SK-N-SH (cell line): ENCODE data around the gene EHD3. TPM values are rescaled to one million over a fixed set of nuclear protein-coding genes. Genes with fewer than 3 reads are reported as not detected.

Experiments
- CTCF ChIA-PET: fragments of 300-600, 350-600 bp; formaldehyde crosslinking; extraction: SDS; loops from one replicate; lab custom pipeline; 2021; lab: Yijun Ruan, JAX
- POLR2A ChIA-PET: fragments of 350-600 bp; sonication (Branson Sonifier 250); formaldehyde crosslinking; extraction: SDS; loops from one replicate; lab custom pipeline; 2020; ENCODE audit warnings: antibody characterized with exemption, inconsistent platforms; lab: Yijun Ruan, JAX
- DNase-seq: peaks from one replicate; pipeline ENCODE4 v3.0.0; 2012
- H2AFZ ChIP-seq: fragments of 200-600 bp; sonication (generic); 2 replicates; pipeline ENCODE4 v1.8.1; 2016; ENCODE audit warnings: antibody characterized with exemption, mild to moderate bottlenecking, low read depth
- H3F3A ChIP-seq: fragments of 200-600 bp; sonication (generic); replicated peaks from 2 replicates; pipeline ENCODE3; 2016; ENCODE audit warnings: antibody characterized with exemption, mild to moderate bottlenecking; ENCODE audit not compliant: insufficient read depth
- H3K27ac ChIP-seq, 2 experiments: fragments of 200-500 bp in 1 of 2; fragments of 200-600 bp in 1 of 2; sonication (Bioruptor generic) in 1 of 2; sonication (generic), shearing (Covaris generic) in 1 of 2; 2 replicates each; pipeline versions ENCODE4 v1.5.1 to v1.6.1; 2014 to 2016; ENCODE audit warnings: low read depth in 2 of 2, inconsistent platforms in 1 of 2, low read length in 1 of 2, mild to moderate bottlenecking in 1 of 2, mixed read lengths in 1 of 2
- H3K27me3 ChIP-seq: fragments of 200-600 bp; sonication (generic), shearing (Covaris generic); 2 replicates; pipeline ENCODE4 v1.6.1; 2016; ENCODE audit warnings: mixed run types; ENCODE audit not compliant: insufficient read depth
- H3K36me3 ChIP-seq, 2 experiments: fragments of 200-500 bp in 1 of 2; fragments of 200-600 bp in 1 of 2; sonication (Bioruptor generic) in 1 of 2; sonication (generic) in 1 of 2; replicated peaks in 1 of 2; 2 replicates each; pipeline versions ENCODE3 to v1.5.1; 2014 to 2016; ENCODE audit warnings: low read length in 1 of 2, mild to moderate bottlenecking in 1 of 2; ENCODE audit not compliant: insufficient read depth in 2 of 2, control insufficient read depth in 1 of 2
- H3K4me1 ChIP-seq, 2 experiments: fragments of 200-500 bp in 1 of 2; fragments of 200-600 bp in 1 of 2; sonication (Bioruptor generic) in 1 of 2; sonication (generic), shearing (Covaris generic) in 1 of 2; 2 replicates each; pipeline versions ENCODE4 v1.5.1 to v1.6.1; 2014 to 2016; ENCODE audit warnings: low read depth in 1 of 2, low read length in 1 of 2, mixed run types in 1 of 2; ENCODE audit not compliant: insufficient read depth in 2 of 2, control insufficient read depth in 1 of 2
- H3K4me2 ChIP-seq: fragments of 200-600 bp; sonication (generic), shearing (Covaris generic); 2 replicates; pipeline ENCODE4 v1.6.1; 2017; ENCODE audit warnings: mixed run types
- H3K4me3 ChIP-seq, 2 experiments: fragments of 200-500 bp in 1 of 2; fragments of 200-600 bp in 1 of 2; sonication (Bioruptor generic) in 1 of 2; sonication (generic), shearing (Covaris generic) in 1 of 2; 2 replicates each; pipeline versions ENCODE4 v1.5.1 to v1.8.1; 2014 to 2016; ENCODE audit warnings: low read depth in 2 of 2, inconsistent platforms in 1 of 2, low read length in 1 of 2, mild to moderate bottlenecking in 1 of 2, mixed read lengths in 1 of 2, moderate library complexity in 1 of 2
- H3K79me2 ChIP-seq: fragments of 200-600 bp; sonication (generic); 2 replicates; pipeline ENCODE4 v1.8.1; 2017; ENCODE audit warnings: mild to moderate bottlenecking; ENCODE audit not compliant: insufficient read depth
- H3K9ac ChIP-seq: fragments of 200-600 bp; sonication (generic); 2 replicates; pipeline ENCODE4 v1.6.1; 2017; ENCODE audit warnings: mixed run types
- H3K9me2 ChIP-seq: fragments of 200-600 bp; sonication (generic); 2 replicates; pipeline ENCODE4 v1.6.1; 2017; ENCODE audit warnings: mixed run types
- H3K9me3 ChIP-seq: fragments of 200-600 bp; sonication (generic); 2 replicates; pipeline ENCODE4 v1.6.1; 2017; ENCODE audit warnings: mixed run types, mild to moderate bottlenecking, moderate library complexity
- H4K20me1 ChIP-seq: fragments of 200-600 bp; sonication (generic); 2 replicates; pipeline ENCODE4 v1.6.1; 2017; ENCODE audit warnings: mild to moderate bottlenecking, mixed run types; ENCODE audit not compliant: insufficient read depth
- EZH2phosphoT487 ChIP-seq: fragments of 200-600 bp; sonication (generic); IDR thresholded peaks from 2 replicates; pipeline ENCODE4 v1.6.1; 2017; ENCODE audit warnings: low read depth, mixed run types, mild to moderate bottlenecking, antibody characterized with exemption, moderate library complexity, borderline replicate concordance
- JUND ChIP-seq: IDR thresholded peaks from 2 replicates; pipeline ENCODE4 v1.4.0; 2012
- MAX ChIP-seq: IDR thresholded peaks from 2 replicates; pipeline ENCODE4 v1.4.0; 2012; ENCODE audit warnings: low read depth
- MXI1 ChIP-seq: IDR thresholded peaks from 2 replicates; pipeline ENCODE4 v1.6.1; 2012; ENCODE audit warnings: mild to moderate bottlenecking, low read depth, low read length, improper control_type of control experiment
- POLR2AphosphoS5 ChIP-seq: IDR thresholded peaks from 2 replicates; pipeline ENCODE4 v1.6.1; 2012; ENCODE audit warnings: low read depth, low read length
- RCOR1 ChIP-seq: fragments of 150-350 bp; IDR thresholded peaks from 2 replicates; pipeline ENCODE4 v1.6.1; 2017; ENCODE audit warnings: antibody characterized with exemption, low read length
- REST ChIP-seq: IDR thresholded peaks from 2 replicates; pipeline ENCODE4 v1.6.1; 2012; ENCODE audit warnings: mild to moderate bottlenecking, low read depth, low read length, moderate library complexity
- RFX5 ChIP-seq: IDR thresholded peaks from 2 replicates; pipeline ENCODE4 v1.6.1; 2012; ENCODE audit warnings: mild to moderate bottlenecking, improper control_type of control experiment, low read length
- SIN3A ChIP-seq: IDR thresholded peaks from 2 replicates; pipeline ENCODE4 v1.6.1; 2012; ENCODE audit warnings: low read depth, mild to moderate bottlenecking, low read length, moderate library complexity, borderline replicate concordance
- TEAD4 ChIP-seq: IDR thresholded peaks from 2 replicates; pipeline ENCODE4 v1.4.0; 2012; ENCODE audit warnings: mild to moderate bottlenecking, borderline replicate concordance; ENCODE audit not compliant: insufficient read depth
- USF1 ChIP-seq: IDR thresholded peaks from 2 replicates; pipeline ENCODE4 v1.4.0; 2012; ENCODE audit warnings: low read depth, borderline replicate concordance
- WGBS: methylation state at CpG from one replicate; pipeline ENCODE4 v1.1.6; 2017; ENCODE audit warnings: low lambda C conversion rate; 5-methylcytosine and 5-hydroxymethylcytosine counted together
- polyA plus RNA-seq, 3 experiments: library from polyadenylated mRNA; depleted of rRNA; stranded (reverse); fragments of >200 nt; gene quantifications; 2 replicates each; pipeline ENCODE4 v1.2.3, GENCODE V29; 2012

EHD3 gene
- polyA plus RNA-seq, 1 of the 3 experiments (the other 2 are of a cell fraction), result 45.4 TPM

- TF ChIP-seq REST (no peak), TEAD4 (no peak)
These were observed 17.9 kb downstream of the EHD3 start (continued) for GRCh38 chr2:31251851-31252250.

GRCh38 chr2:31253356-31254131, 19.6 kb downstream of the EHD3 start:
- Histone ChIP-seq H2AFZ (no peak overlapping the region), H3K9ac (no peak overlapping the region), H3K27ac (no peak overlapping the region), H3K27me3 (no peaks in the 10 kb centered on the region), H3K9me3 (no peaks in the 10 kb centered on the region), H3K36me3 (peaks cover 28 to 64% of the 10 kb centered on the region in 2 experiments), H3F3A (no peaks in the 10 kb centered on the region), H3K4me3 (no peak overlapping the region), H3K4me2 (no peak overlapping the region), H4K20me1 (no peaks in the 10 kb centered on the region), H3K9me2 (no peaks in the 10 kb centered on the region), H3K4me1 (peaks cover 0 to 4% of the 10 kb centered on the region in 2 experiments; a peak in 1 of 4 replicates), H3K79me2 (no peaks in the 10 kb centered on the region)
- CTCF ChIA-PET, result interaction anchor here (0.8 kb wide), 1 partner anchor 42 kb away, joined by 3 read pairs; no protein-coding TSS in a partner anchor
- DNase-seq, result no peak
- TF ChIP-seq POLR2AphosphoS5 (no peak), EZH2phosphoT487 (no peak), MAX (no peak), RCOR1 (no peak), SIN3A (no peak), RFX5 (no peak), REST (no peak), USF1 (no peak), MXI1 (no peak), JUND (no peak)
- POLR2A ChIA-PET, result no interaction called here
- WGBS, result 92% methylated on average over 13 of the region's 13 CpGs
